Suppressor macrophage (primary cell): ENCODE data around the gene MGAT5B.

Source experiments
- DNase-seq, 4 experiments: peaks; one replicate each; pipeline ENCODE4 v3.0.0-alpha.2; 2020 to 2022

The MGAT5B gene

GRCh38 chr17:76982408-76983074, 114.3 kb downstream of the MGAT5B start:
- DNase-seq = no peak

GRCh38 chr17:76983075-76983775, 115.0 kb downstream of the MGAT5B start:
- no peak for DNase-seq

GRCh38 chr17:76986365-76986764, 118.2 kb downstream of the MGAT5B start:
- no peak for DNase-seq

GRCh38 chr17:76987486-76988093, 119.4 kb downstream of the MGAT5B start:
- DNase-seq = no peak

GRCh38 chr17:76988796-76989195, 120.6 kb downstream of the MGAT5B start:
- DNase-seq = no peak

- no peak for DNase-seq
These were observed 121.3 kb downstream of the MGAT5B start for GRCh38 chr17:76989519-76989918.

- no peak for DNase-seq
These were observed 124.7 kb downstream of the MGAT5B start for GRCh38 chr17:76992891-76993290.

- no peak for DNase-seq
These were observed 125.4 kb downstream of the MGAT5B start for GRCh38 chr17:76993651-76994050.

GRCh38 chr17:76994237-76994637, 126.0 kb downstream of the MGAT5B start:
- no peak for DNase-seq

- DNase-seq = no peak
These were observed 127.3 kb downstream of the MGAT5B start for GRCh38 chr17:76995387-76996105.

GRCh38 chr17:76996741-76997694, 128.8 kb downstream of the MGAT5B start:
- no peak for DNase-seq

- DNase-seq = no peak
These were observed 129.9 kb downstream of the MGAT5B start for GRCh38 chr17:76997981-76998531.

- DNase-seq = no peak
These were observed 130.6 kb downstream of the MGAT5B start for GRCh38 chr17:76998839-76999238.
